ENCODE measurements around the gene WDR90.

The WDR90 gene

GRCh38 chr16:706189-707061 is 57.3 kb downstream of the WDR90 start:
- Histone ChIP-seq H3K4me3 (replicated peaks; ENCODE audit: low read depth, low read length) (no peak overlapping the region), H3K36me3 (ENCODE audit: control insufficient read depth, insufficient read depth, low read length) (no peaks in the 10 kb centered on the region), H3K27me3 (replicated peaks; ENCODE audit: control insufficient read depth, insufficient read depth, low read length) (peaks cover 2% of the 10 kb centered on the region)
- no peak for TF ChIP-seq CTCF (IDR thresholded peaks at IDR 0.05; ENCODE audit: insufficient read depth, low read length, poor library complexity, severe bottlenecking)
- DNase-seq (ENCODE audit: extremely low read depth, insufficient read length): no peak

- TF ChIP-seq CTCF (IDR thresholded peaks at IDR 0.05; ENCODE audit: insufficient read depth, low read length, poor library complexity, severe bottlenecking): no peak
- Histone ChIP-seq H3K36me3 (ENCODE audit: control insufficient read depth, insufficient read depth, low read length) (no peaks in the 10 kb centered on the region), H3K27me3 (replicated peaks; ENCODE audit: control insufficient read depth, insufficient read depth, low read length) (peaks cover 2% of the 10 kb centered on the region), H3K4me3 (replicated peaks; ENCODE audit: low read depth, low read length) (no peak overlapping the region)
- DNase-seq (ENCODE audit: extremely low read depth, insufficient read length): no peak
Measured at GRCh38 chr16:707062-707538, 57.9 kb downstream of the WDR90 start.

GRCh38 chr16:708019-708418 is 58.9 kb downstream of the WDR90 start:
- Histone ChIP-seq H3K27me3 (replicated peaks; ENCODE audit: control insufficient read depth, insufficient read depth, low read length) (peaks cover 2% of the 10 kb centered on the region), H3K36me3 (ENCODE audit: control insufficient read depth, insufficient read depth, low read length) (no peaks in the 10 kb centered on the region), H3K4me3 (replicated peaks; ENCODE audit: low read depth, low read length) (no peak overlapping the region)
- TF ChIP-seq CTCF (IDR thresholded peaks at IDR 0.05; ENCODE audit: insufficient read depth, low read length, poor library complexity, severe bottlenecking): no peak
- DNase-seq (ENCODE audit: extremely low read depth, insufficient read length): no peak

- Histone ChIP-seq H3K36me3 (ENCODE audit: control insufficient read depth, insufficient read depth, low read length) (no peaks in the 10 kb centered on the region), H3K4me3 (replicated peaks; ENCODE audit: low read depth, low read length) (no peak overlapping the region), H3K27me3 (replicated peaks; ENCODE audit: control insufficient read depth, insufficient read depth, low read length) (peaks cover 2% of the 10 kb centered on the region)
- no peak for DNase-seq (ENCODE audit: extremely low read depth, insufficient read length)
- no peak for TF ChIP-seq CTCF (IDR thresholded peaks at IDR 0.05; ENCODE audit: insufficient read depth, low read length, poor library complexity, severe bottlenecking)
Measured at GRCh38 chr16:708959-709358, 59.8 kb downstream of the WDR90 start.

GRCh38 chr16:709566-710499 is 60.7 kb downstream of the WDR90 start:
- Histone ChIP-seq H3K27me3 (replicated peaks; ENCODE audit: control insufficient read depth, insufficient read depth, low read length) (peaks cover 2% of the 10 kb centered on the region), H3K36me3 (ENCODE audit: control insufficient read depth, insufficient read depth, low read length) (no peaks in the 10 kb centered on the region), H3K4me3 (replicated peaks; ENCODE audit: low read depth, low read length) (no peak overlapping the region)
- no peak for TF ChIP-seq CTCF (IDR thresholded peaks at IDR 0.05; ENCODE audit: insufficient read depth, low read length, poor library complexity, severe bottlenecking)
- DNase-seq (ENCODE audit: extremely low read depth, insufficient read length): no peak
